WTC11 (cell line): ENCODE results near the gene ZNF324. TPM values are rescaled to one million over a fixed set of nuclear protein-coding genes. Genes with fewer than 3 reads are reported as not detected.

ENCODE experiments used
- ATAC-seq: fragments of 200-7000 bp; cut with Tn5 transposase; 2 replicates; pipeline ENCODE4 v1.10.0; 2021; ENCODE audit warnings: mild to moderate bottlenecking, moderate library complexity
- CTCF ChIA-PET: fragments of 300-600 bp; sonication (Branson Sonifier 250); formaldehyde crosslinking; loops from one replicate; lab custom pipeline; 2021; ENCODE audit warnings: antibody characterized with exemption; lab: Charles Lee
- POLR2A ChIA-PET: fragments of 350-600 bp; sonication (Branson Sonifier 250); formaldehyde crosslinking; loops from one replicate; lab custom pipeline; 2021; ENCODE audit warnings: antibody characterized with exemption; lab: Charles Lee
- DNase-seq: peaks from one replicate; pipeline ENCODE4 v3.0.0; 2021; ENCODE audit warnings: low spot score
- H3K27ac Mint-ChIP-seq: 2 replicates; pipeline ENCODE4 v1.8.0; 2021; ENCODE audit warnings: mixed read lengths
- H3K27me3 Mint-ChIP-seq: 2 replicates; pipeline ENCODE4 v1.8.0; 2021; ENCODE audit warnings: low read depth, mild to moderate bottlenecking, moderate library complexity, mixed read lengths
- H3K36me3 Mint-ChIP-seq: 2 replicates; pipeline ENCODE4 v1.8.0; 2021; ENCODE audit warnings: mixed read lengths
- H3K4me1 Mint-ChIP-seq: 2 replicates; pipeline ENCODE4 v1.8.0; 2022; ENCODE audit warnings: mixed read lengths
- H3K4me3 Mint-ChIP-seq: 2 replicates; pipeline ENCODE4 v1.8.0; 2021; ENCODE audit warnings: mild to moderate bottlenecking, moderate library complexity, mixed read lengths
- H3K9me3 Mint-ChIP-seq: 2 replicates; pipeline ENCODE4 v1.8.0; 2021; ENCODE audit warnings: mixed read lengths
- AFF4 ChIP-seq: sonication (generic); formaldehyde crosslinking; IDR thresholded peaks from 2 replicates; pipeline ENCODE4 v1.8.1; 2023; ENCODE audit warnings: mild to moderate bottlenecking, missing genetic modification reagents, borderline replicate concordance
- AR ChIP-seq: fragments of 250-450 bp; sonication (Bioruptor Pico); IDR thresholded peaks from 2 replicates; pipeline ENCODE4 v1.9.0; 2021; ENCODE audit warnings: mild to moderate bottlenecking
- CREB1 ChIP-seq: sonication (generic); formaldehyde crosslinking; IDR thresholded peaks from 2 replicates; pipeline ENCODE4 v1.8.0; 2023; ENCODE audit warnings: mild to moderate bottlenecking, missing genetic modification reagents
- ELF4 ChIP-seq: sonication (generic); formaldehyde crosslinking; IDR thresholded peaks from 2 replicates; pipeline ENCODE4 v1.8.1; 2022; ENCODE audit warnings: low read depth, mild to moderate bottlenecking, moderate library complexity, missing genetic modification reagents
- EMX1 ChIP-seq: fragments of 250-450 bp; sonication (Bioruptor Pico); IDR thresholded peaks from 2 replicates; pipeline ENCODE4 v1.8.0; 2021; ENCODE audit warnings: mild to moderate bottlenecking
- GRHL2 ChIP-seq: fragments of 250-450 bp; sonication (Bioruptor Pico); IDR thresholded peaks from 2 replicates; pipeline ENCODE4 v1.8.0; 2022; ENCODE audit warnings: mild to moderate bottlenecking, moderate library complexity; ENCODE audit not compliant: insufficient replicate concordance, severe bottlenecking
- HMGA2 ChIP-seq: fragments of 250-450 bp; sonication (Bioruptor Pico); IDR thresholded peaks from 2 replicates; pipeline ENCODE4 v1.4.0; 2021; ENCODE audit warnings: mild to moderate bottlenecking, moderate library complexity
- HMGXB4 ChIP-seq: sonication (generic); formaldehyde crosslinking; IDR thresholded peaks from 2 replicates; pipeline ENCODE4 v1.8.1; 2023; ENCODE audit warnings: mild to moderate bottlenecking, moderate library complexity, missing genetic modification reagents
- IRF1 ChIP-seq: sonication (generic); formaldehyde crosslinking; IDR thresholded peaks from 2 replicates; pipeline ENCODE4 v1.8.0; 2023; ENCODE audit warnings: missing genetic modification reagents
- MAX ChIP-seq: sonication (generic); formaldehyde crosslinking; IDR thresholded peaks from 2 replicates; pipeline ENCODE4 v1.8.0; 2022; ENCODE audit warnings: mild to moderate bottlenecking, missing genetic modification reagents
- NFE2L1 ChIP-seq: sonication (generic); formaldehyde crosslinking; IDR thresholded peaks from 2 replicates; pipeline ENCODE4 v1.8.1; 2023; ENCODE audit warnings: missing genetic modification reagents
- NR2C2 ChIP-seq: sonication (generic); formaldehyde crosslinking; IDR thresholded peaks from 2 replicates; pipeline ENCODE4 v1.8.0; 2022; ENCODE audit warnings: mild to moderate bottlenecking, missing genetic modification reagents
- PRDM15 ChIP-seq: sonication (generic); formaldehyde crosslinking; IDR thresholded peaks from 2 replicates; pipeline ENCODE4 v1.8.0; 2022; ENCODE audit warnings: missing genetic modification reagents
- TEAD1 ChIP-seq: sonication (generic); formaldehyde crosslinking; IDR thresholded peaks from 2 replicates; pipeline ENCODE4 v1.8.0; 2022; ENCODE audit warnings: mild to moderate bottlenecking, missing genetic modification reagents
- TP53 ChIP-seq: sonication (generic); formaldehyde crosslinking; IDR thresholded peaks from 2 replicates; pipeline ENCODE4 v1.8.1; 2023; ENCODE audit warnings: mild to moderate bottlenecking, missing genetic modification reagents
- ZBTB43 ChIP-seq: sonication (generic); formaldehyde crosslinking; IDR thresholded peaks from 2 replicates; pipeline ENCODE4 v1.8.1; 2023; ENCODE audit warnings: mild to moderate bottlenecking, missing genetic modification reagents
- ZNF121 ChIP-seq: sonication (generic); formaldehyde crosslinking; IDR thresholded peaks from 2 replicates; pipeline ENCODE4 v1.8.0; 2023; ENCODE audit warnings: missing genetic modification reagents
- ZNF396 ChIP-seq: fragments of 250-450 bp; sonication (Bioruptor Pico); IDR thresholded peaks from 2 replicates; pipeline ENCODE4 v1.8.0; 2021; ENCODE audit warnings: mild to moderate bottlenecking, moderate library complexity, borderline replicate concordance
- ZNF425 ChIP-seq: fragments of 250-450 bp; sonication (Bioruptor Pico); conservative IDR thresholded peaks from 2 replicates; pipeline ENCODE4 v1.9.0; 2021; ENCODE audit warnings: mild to moderate bottlenecking
- total RNA-seq: library from RNA; stranded (reverse); gene quantifications from 3 replicates; pipeline ENCODE4 v1.2.3, GENCODE V29; 2021

The ZNF324 gene
- total RNA-seq, 1 experiment from 2014 or later: 5.9 TPM

- TF ChIP-seq AFF4 (CRISPR knock-in tag) (no peak), ELF4 (CRISPR knock-in tag) (no peak), TP53 (no peak), CREB1 (no peak), ZBTB43 (CRISPR knock-in tag) (no peak), ZNF425 (no peak), TEAD1 (CRISPR knock-in tag) (no peak), ZNF121 (CRISPR knock-in tag) (no peak)
These were observed 10.2 kb downstream of the ZNF324 start (continued) for GRCh38 chr19:58477130-58477529.

GRCh38 chr19:58477871-58478270, 11.0 kb downstream of the ZNF324 start:
- H3K4me3 Mint-ChIP-seq: no peak overlapping the region
- no peaks in the 10 kb centered on the region for H3K9me3 Mint-ChIP-seq
- ATAC-seq: no peak
- POLR2A ChIA-PET: interaction anchor here (0.6 kb wide), 1 partner anchor 46 kb away, joined by 6 read pairs; no protein-coding TSS in a partner anchor
- CTCF ChIA-PET: no interaction called here
- H3K27ac Mint-ChIP-seq: no peak overlapping the region
- peaks cover 9% of the 10 kb centered on the region for H3K4me1 Mint-ChIP-seq
- H3K27me3 Mint-ChIP-seq: no peaks in the 10 kb centered on the region; the same call in none of the 2 replicates
- H3K36me3 Mint-ChIP-seq: no peaks in the 10 kb centered on the region
- DNase-seq: no peak
- TF ChIP-seq GRHL2 (CRISPR knock-in tag) (no peak), IRF1 (no peak), EMX1 (CRISPR knock-in tag) (no peak), TP53 (no peak), PRDM15 (CRISPR knock-in tag) (no peak), AR (CRISPR knock-in tag) (no peak), CREB1 (no peak), ZNF396 (CRISPR knock-in tag) (no peak), NR2C2 (no peak), MAX (no peak), HMGA2 (CRISPR knock-in tag) (no peak), NFE2L1 (CRISPR knock-in tag) (no peak), HMGXB4 (CRISPR knock-in tag) (no peak)
